GM21825 (cell line): Measurements from ENCODE around the gene ARL4C.
"Not testable (repeated sequence)": the region's sequence is repeated elsewhere in the genome, so short reads cannot be mapped to it uniquely, and the experiment has no call there.

Experiments
- ATAC-seq: cut with Tn5 transposase; IDR thresholded peaks from one replicate; pipeline ENCODE4 v1.9.1; 2021; ENCODE audit warnings: mild to moderate bottlenecking, moderate library complexity; ENCODE audit not compliant: unreplicated experiment

The ARL4C gene

DNA sequence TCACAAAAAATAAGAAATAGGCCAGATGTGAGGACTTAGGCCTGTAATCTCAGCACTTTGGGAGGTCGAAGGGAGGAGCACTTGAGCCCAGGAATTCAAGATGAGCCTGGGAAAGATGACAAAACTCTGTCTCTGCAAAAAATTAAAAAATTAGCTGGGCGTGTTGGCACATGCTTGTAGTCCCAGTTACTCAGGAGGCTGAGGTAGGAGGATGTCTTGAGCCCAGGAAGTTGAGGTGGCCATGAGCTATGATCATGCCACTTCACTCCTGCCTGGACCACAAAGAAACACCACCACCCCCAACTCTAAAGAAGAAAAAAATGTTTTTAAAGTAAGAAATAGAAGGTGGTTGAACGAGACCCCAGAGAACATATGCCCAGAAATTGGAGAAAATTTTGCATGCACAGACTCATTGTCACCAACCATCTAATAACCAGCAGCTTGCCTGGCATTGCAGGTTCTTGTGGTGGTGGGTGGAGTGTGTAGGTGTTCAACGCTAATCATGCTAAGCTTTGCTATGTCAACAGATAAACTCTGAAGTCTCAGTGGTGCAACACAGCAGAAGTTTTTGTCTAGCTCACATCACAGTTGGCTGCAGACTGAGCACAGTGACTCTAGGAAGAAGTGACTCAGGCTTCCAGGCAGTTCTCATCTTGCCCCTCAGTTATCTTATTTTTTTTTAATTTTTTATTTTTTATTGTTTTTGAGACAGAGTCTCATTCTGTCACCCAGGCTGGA, 18.6 kb downstream of the ARL4C start:
- ATAC-seq = no peak

DNA sequence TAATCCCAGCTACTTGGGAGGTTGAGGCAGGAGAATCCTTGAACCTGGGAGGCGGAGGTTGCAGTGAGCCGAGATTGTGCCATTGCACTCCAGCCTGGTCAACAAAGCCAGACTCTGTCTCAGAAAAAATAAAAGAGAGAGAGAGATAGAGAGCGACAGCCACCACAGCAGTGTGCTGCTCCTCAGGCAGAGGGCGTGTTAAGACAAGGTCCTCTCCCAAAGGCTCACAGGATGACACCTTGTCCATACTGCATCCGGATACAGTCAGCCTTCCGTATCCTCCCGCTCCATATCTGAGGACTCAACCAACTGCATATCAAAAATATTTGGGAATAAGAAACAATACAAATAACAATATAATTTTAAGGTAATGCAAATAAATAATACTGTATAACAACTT, 20.1 kb downstream of the ARL4C start:
- no peak for ATAC-seq

GRCh38 chr2:234474654-234475053, 22.2 kb downstream of the ARL4C start:
- no peak for ATAC-seq

GRCh38 chr2:234472155-234472554, 24.7 kb downstream of the ARL4C start:
- ATAC-seq = no peak

DNA sequence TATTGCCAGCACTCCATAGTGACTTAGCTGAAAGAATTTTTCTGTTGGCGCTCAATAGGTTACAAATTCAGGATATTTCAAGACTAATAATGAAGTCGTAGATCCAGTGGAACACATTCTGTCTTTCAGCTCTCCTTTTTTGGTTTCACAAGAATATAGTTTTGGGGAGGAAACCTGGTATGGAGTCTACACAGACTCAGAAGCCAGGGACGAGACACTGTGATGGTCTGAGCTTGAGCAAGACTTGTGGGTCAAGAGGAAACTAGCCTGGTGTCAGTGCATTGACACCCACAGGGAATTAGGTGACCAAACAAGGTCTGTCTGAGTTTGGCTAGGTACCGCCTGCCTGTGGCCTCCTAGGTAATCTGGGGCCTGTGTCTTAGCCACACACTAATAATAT, 26.9 kb downstream of the ARL4C start:
- no peak for ATAC-seq

- ATAC-seq = no peak
Measured at GRCh38 chr2:234469251-234469845, 27.5 kb downstream of the ARL4C start.

- ATAC-seq = no peak
Measured at GRCh38 chr2:234468503-234468902, 28.4 kb downstream of the ARL4C start.

DNA sequence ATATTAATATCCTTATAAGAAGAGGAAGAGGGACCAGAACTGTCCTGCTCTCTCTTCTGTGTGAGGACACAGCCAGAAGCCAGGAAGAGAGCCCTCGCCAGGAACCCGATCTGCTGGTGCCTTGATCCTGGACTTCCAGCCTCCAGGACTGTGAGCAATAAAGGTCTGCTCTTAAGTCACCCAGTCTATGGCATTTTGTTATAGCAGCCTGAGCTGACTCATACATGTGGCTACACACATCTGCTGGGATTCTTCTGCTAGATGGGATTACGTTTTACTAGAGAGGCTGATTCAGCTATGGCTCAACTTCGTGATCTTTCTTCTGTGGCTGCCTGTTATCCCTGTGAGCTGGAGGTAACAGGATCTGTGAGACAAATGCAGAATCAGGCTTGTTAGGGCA, 29.6 kb downstream of the ARL4C start:
- ATAC-seq = no peak

- no peak for ATAC-seq
Measured at GRCh38 chr2:234464291-234464645, 32.6 kb downstream of the ARL4C start.

GRCh38 chr2:234463626-234464290, 33.1 kb downstream of the ARL4C start:
- no peak for ATAC-seq

DNA sequence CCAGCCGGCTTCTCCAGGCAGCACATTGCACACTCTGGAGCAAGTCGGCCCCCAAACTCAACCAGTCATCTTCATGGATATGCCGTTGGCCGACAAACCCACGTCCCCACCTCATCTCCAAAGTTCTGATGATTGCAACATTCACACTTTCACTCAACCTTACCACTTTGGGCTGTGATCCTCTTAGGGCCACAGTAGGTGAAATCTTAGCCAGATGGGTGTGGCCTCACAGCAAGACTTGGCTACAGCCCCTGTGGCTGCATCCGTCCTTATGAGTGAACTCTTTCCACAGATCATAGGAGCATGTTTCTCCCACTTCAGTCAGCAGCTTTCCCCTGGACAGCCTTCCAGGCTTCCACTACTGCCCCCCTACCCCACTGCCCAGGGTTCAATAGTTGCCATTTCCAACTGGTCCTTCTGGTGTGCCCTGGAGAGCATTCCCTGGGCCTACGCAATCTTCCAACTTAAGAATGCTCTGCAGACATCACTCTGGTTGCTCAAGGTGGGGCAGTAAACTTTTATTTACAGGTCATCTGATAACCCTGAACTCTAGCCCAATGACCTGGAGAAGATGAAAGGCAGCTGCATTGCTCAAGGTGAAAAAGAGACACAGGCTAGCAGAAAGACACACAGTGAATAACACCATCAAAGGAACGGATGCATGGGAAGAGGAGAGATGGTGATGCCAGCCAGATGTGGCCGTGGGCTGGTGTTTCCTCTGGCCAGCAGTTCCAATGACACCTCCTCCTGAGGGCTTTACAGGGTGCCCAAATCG, 34.5 kb downstream of the ARL4C start:
- no peak for ATAC-seq

DNA sequence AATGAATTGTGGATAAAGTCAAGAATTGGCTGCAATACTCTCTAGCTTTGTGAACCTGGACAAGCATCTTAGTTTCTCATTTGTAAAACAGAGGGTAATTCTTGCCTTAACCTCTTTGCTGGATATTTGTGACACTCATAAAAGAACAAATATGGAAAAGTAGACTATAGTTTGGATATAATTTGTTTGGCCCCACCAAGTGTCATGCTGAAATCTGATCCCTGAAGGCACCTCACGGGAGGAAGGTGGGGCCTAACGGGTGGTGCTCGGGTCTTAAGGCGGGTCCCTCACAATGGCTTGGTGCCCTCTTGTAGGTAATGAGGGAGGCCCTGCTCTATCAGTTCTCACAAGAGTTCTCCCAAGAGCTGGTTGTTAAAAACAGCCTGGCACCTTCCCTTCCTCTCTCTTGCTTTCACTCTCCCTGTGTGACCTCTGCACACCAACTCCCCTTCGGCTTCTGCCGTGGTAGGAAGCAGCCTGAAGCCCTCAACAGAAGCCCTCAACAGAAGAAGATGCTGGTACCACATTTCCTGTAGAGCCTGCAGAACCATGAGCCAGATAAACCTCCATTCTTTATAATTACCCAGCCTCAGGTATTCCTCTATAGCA, 37.4 kb downstream of the ARL4C start:
- ATAC-seq = no peak

DNA sequence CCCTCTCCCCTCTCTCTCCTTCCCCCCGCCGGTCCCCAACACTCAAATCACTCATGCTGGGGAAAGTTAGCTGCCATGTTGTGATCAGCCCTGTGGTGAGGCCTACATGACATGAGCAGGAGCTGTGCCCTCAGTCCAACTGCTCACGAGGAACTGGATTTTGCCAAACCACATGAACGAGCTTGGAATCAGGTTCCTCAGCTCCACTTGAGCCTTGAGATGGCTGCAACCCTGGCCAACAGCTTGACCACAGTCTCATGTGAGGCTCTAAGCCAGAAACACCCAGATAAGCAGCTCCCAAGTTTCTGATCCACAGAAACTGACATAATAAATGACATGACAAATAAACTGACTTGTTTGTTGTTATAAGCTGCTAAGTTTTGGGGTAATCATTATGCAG, 38.4 kb downstream of the ARL4C start:
- ATAC-seq = no peak

GRCh38 chr2:234457421-234457820, 39.5 kb downstream of the ARL4C start:
- ATAC-seq = no peak

DNA sequence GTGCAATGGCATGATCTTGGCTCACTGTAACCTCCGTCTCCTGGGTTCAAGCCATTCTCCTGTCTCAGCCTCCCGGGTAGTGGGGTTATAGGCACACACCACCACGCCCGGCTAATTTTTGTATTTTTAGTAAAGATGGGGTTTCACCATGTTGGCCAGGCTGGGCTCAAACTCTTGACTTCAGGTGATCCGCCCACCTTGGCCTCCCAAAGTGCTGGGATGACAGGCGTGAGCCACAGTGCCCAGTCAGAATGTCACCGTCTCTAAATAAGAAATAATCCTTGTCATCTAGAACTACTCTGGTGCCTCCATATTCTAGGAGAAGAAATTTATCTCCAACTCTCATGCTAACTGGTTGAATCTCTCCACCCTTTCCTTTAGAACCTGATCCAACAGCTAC, 41.6 kb downstream of the ARL4C start:
- not testable (repeated sequence) for ATAC-seq

GRCh38 chr2:234454433-234454832, 42.4 kb downstream of the ARL4C start:
- no peak for ATAC-seq

DNA sequence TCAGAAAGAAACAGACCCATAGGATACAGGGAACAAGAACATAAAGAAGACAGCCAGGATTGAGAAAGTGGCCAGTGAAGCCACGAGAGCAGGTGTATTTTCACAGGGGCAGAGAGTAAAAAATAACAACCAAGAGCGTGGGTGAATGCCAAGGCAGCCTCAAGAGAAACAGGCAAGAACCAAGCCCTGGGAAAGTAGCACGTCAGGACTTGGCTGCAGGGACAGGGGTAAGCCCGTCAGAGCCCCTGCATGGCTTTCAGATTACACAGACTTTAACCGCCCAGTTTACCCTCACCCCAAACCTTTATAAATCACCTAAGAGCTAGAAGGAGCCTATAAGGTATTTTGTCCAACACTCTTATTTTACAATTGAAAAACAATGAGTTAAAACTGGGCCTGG, 43.7 kb downstream of the ARL4C start:
- ATAC-seq = no peak

- no peak for ATAC-seq
Measured at GRCh38 chr2:234451852-234452625, 44.8 kb downstream of the ARL4C start.

DNA sequence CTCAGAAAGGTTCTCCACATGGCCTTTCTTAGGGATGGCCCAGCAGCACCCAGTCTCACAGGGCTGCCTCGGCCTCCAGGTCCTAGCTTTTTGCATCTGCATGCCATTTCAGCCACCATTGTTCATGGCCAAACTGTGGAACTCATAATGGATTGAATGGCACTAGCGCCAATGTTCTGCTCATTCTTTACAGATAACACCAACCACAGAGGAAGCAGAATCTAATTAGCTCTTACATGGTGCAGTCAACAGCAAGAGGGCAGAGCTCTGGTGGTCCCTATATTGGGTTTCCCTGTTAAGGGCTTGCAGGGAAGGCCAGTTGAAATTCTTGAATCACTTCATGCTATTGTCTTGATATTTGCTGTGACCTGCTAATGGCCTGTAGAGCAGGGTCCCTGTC, 45.6 kb downstream of the ARL4C start:
- ATAC-seq = no peak

DNA sequence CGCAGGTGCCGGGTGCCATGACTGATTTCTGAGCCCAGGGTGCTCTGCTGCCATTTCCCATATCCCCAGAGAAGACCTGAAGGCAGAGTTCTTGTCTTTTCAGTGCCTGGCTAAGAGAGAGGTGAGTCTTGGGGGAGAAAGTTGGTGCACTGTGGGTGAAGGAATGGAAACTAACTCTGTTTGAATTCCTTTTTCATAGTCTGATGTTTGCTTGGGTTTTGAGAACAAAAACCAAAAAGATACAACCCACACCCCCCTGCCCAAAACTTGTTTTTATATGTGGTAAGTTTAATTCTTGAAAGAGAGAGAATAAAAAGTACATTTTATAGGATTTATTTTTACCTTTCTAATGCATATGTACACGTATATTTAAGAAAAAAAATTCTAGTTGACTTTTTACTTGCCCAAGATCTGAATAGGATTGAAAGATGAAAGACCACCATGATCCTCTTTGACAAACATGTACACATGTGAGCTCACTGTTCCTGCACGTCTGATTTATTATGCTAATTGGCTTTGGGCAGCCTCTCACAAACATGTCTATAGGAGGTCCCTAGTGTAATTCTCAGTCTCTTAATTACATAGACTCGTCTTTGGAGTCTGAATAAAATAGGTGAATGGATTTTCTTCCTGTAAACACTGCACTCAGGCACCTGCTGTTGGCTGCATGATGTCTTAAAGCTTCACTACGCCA, 46.3 kb downstream of the ARL4C start:
- no peak for ATAC-seq
